Uterus (tissue), 4 donors: ENCODE results near the gene ASPG. TPM values are rescaled to one million over a fixed set of nuclear protein-coding genes. Genes with fewer than 3 reads are reported as not detected.
A peak's percentile ranks its signal among the peaks of the same experiment; 100 is the strongest.

Experiments
- DNase-seq, 2 donors: peaks; one replicate each; pipeline ENCODE4 v3.0.0-alpha.2; 2019 to 2020
- H3K27ac ChIP-seq, 2 donors: fragments of 200-600 bp; sonication (generic); 1 replicate in 1 of 2; 2 replicates in 1 of 2; pipeline ENCODE4 v1.5.1; 2016 to 2018
- H3K27me3 ChIP-seq, 2 donors: fragments of 200-600 bp; sonication (generic); one replicate each; pipeline ENCODE4 v1.5.1; 2018 to 2019; ENCODE audit warnings: control low read depth in 1 of 2
- H3K36me3 ChIP-seq, 2 donors: fragments of 200-600 bp; sonication (generic); one replicate each; pipeline ENCODE4 v1.5.1; 2019; ENCODE audit warnings: control low read depth in 1 of 2
- H3K4me1 ChIP-seq, 2 donors: fragments of 200-600 bp; sonication (generic); one replicate each; pipeline ENCODE4 v1.5.1; 2018 to 2019; ENCODE audit warnings: control low read depth in 1 of 2
- H3K4me3 ChIP-seq, 2 donors: fragments of 200-600 bp; sonication (generic); 1 replicate in 1 of 2; 2 replicates in 1 of 2; pipeline ENCODE4 v1.5.1; 2018 to 2019; ENCODE audit warnings: mild to moderate bottlenecking in 1 of 2
- H3K9me3 ChIP-seq, 2 donors: fragments of 200-600 bp; sonication (generic); one replicate each; pipeline ENCODE4 v1.5.1; 2019; ENCODE audit warnings: control low read depth in 1 of 2
- POLR2A ChIP-seq, 2 donors: fragments of 450-650 bp; IDR thresholded peaks; one replicate each; pipeline ENCODE4 v1.6.1; 2016; ENCODE audit warnings: antibody characterized with exemption in 2 of 2, mild to moderate bottlenecking in 1 of 2, moderate library complexity in 1 of 2
- intact Hi-C: fragments of 100-400 bp; cut with DNase I; formaldehyde crosslinking; loops from one replicate; pipeline ENCODE4 v1.15.1; 2023; ENCODE audit warnings: low total_unique reads
- total RNA-seq, 4 donors: library from RNA; depleted of rRNA in 3 of 4; stranded (reverse); fragments of >200 nt in 3 of 4; gene quantifications; one replicate each; pipeline versions ENCODE4 v1.1.0 to v1.2.4, GENCODE V29; 2014 to 2023
- TF ChIP-seq, protein P1 (sequence below), 4 experiments: fragments of 200-600 bp in 2 of 4; fragments of 450-650 bp in 2 of 4; sonication (generic) in 2 of 4; IDR thresholded peaks; one replicate each; pipeline ENCODE4 v1.5.1; 2016 to 2019; ENCODE audit warnings: antibody characterized with exemption in 4 of 4, mild to moderate bottlenecking in 2 of 4, moderate library complexity in 1 of 4
- donor health status: DM: yes; HTN: yes; CAD: no.

ASPG gene
- total RNA-seq, 4 donors from 2014 or later = 0.41 to 16.2 (median 0.51) TPM; not detected in 1

DNA sequence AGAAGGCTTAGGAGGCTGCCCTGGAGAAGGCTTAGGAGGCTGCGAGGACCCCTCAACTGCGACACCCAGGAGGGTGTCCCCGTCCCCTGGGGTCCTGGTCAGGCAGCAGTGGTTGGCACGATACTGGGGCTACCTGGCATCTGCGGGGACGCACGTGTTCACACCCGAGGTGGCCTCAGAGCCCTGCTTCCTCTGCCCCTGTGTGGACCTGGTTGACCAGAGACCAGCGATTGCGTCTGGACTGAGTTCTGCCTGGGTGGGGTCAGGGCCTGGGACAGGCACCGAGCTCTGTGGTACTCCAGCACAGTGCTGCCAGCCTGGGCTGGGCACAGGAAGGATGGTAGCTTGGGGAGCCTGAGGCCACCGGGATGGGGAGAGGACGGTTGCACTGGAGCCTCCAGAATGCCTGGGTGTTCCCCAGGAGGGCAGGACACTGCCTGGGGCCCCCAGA is 735 bp downstream of the ASPG start:
- peak; percentile 14 to 15 for DNase-seq
- H3K4me3 ChIP-seq = peak overlapping the region in 1 of 2 donors; percentile 51
- no peaks in the 10 kb centered on the region for H3K9me3 ChIP-seq
- intact Hi-C loops = no loop called here
- peaks cover 0 to 3% of the 10 kb centered on the region in 2 donors for H3K4me1 ChIP-seq
- H3K27ac ChIP-seq = peak overlapping the region in 1 of 2 donors; percentile 66
- no peak for TF ChIP-seq POLR2A (IDR thresholded peaks at IDR 0.05)
- TF ChIP-seq, protein P1, sequence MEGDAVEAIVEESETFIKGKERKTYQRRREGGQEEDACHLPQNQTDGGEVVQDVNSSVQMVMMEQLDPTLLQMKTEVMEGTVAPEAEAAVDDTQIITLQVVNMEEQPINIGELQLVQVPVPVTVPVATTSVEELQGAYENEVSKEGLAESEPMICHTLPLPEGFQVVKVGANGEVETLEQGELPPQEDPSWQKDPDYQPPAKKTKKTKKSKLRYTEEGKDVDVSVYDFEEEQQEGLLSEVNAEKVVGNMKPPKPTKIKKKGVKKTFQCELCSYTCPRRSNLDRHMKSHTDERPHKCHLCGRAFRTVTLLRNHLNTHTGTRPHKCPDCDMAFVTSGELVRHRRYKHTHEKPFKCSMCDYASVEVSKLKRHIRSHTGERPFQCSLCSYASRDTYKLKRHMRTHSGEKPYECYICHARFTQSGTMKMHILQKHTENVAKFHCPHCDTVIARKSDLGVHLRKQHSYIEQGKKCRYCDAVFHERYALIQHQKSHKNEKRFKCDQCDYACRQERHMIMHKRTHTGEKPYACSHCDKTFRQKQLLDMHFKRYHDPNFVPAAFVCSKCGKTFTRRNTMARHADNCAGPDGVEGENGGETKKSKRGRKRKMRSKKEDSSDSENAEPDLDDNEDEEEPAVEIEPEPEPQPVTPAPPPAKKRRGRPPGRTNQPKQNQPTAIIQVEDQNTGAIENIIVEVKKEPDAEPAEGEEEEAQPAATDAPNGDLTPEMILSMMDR (IDR thresholded peaks at IDR 0.05) = no peak
- no peaks in the 10 kb centered on the region for H3K27me3 ChIP-seq
- H3K36me3 ChIP-seq = no peaks in the 10 kb centered on the region

DNA sequence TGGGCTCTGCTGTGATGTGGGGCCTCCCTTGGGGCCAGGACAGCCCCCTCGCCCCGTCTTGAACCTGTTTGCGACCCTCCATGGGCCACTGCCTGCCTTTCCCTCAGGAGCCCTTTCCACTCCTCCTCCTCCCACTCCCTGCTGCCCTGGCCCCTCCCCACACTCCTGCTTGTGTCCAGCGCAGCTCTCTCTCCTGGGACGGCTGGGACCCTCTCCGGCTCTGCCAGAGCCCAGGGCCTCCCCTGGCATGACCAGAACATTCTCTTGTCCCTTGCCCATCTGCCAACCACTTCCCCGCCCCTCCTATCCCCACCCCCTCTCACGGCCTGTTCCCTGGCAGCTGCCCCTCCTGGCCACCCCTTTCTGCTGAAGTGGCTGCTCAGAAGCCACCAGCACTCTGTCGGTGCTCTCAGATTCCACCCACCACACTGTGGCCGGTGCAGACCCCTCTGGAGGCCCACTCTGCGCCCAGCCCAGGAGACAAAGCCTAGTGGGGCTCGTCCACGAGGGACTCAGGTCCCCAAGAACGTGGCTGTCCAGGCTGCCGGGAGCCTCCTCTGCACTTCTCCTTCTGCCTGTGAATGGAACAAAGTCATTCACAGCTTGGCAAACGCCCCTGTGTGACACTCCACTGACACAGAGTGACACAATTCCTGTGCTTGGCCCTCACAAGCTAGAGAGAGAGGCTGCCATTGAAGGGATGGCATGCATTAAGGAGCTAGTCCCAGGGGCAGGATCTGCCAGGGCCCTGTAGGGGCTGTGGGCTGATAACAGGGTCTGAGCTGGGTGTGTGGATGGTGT is 1.4 kb downstream of the ASPG start:
- H3K27me3 ChIP-seq = no peaks in the 10 kb centered on the region
- H3K9me3 ChIP-seq = no peaks in the 10 kb centered on the region
- peaks cover 0 to 3% of the 10 kb centered on the region in 2 donors for H3K4me1 ChIP-seq
- H3K36me3 ChIP-seq = no peaks in the 10 kb centered on the region
- intact Hi-C loops = no loop called here
- DNase-seq = peak in 1 of 2 donors; percentile 13
- H3K4me3 ChIP-seq = no peak overlapping the region
- H3K27ac ChIP-seq = no peak overlapping the region
- no peak for TF ChIP-seq POLR2A (IDR thresholded peaks at IDR 0.05)
- TF ChIP-seq, protein P1 (IDR thresholded peaks at IDR 0.05) = no peak

- Histone ChIP-seq H3K4me1 (peaks cover 0 to 3% of the 10 kb centered on the region in 2 donors), H3K27me3 (no peaks in the 10 kb centered on the region), H3K36me3 (no peaks in the 10 kb centered on the region), H3K27ac (no peak overlapping the region), H3K4me3 (no peak overlapping the region), H3K9me3 (no peaks in the 10 kb centered on the region)
- no peak for TF ChIP-seq POLR2A (IDR thresholded peaks at IDR 0.05)
- TF ChIP-seq, protein P1 (IDR thresholded peaks at IDR 0.05) = no peak
- no peak for DNase-seq
- intact Hi-C loops = no loop called here
These were observed 2.0 kb downstream of the ASPG start for GRCh38 chr14:104087505-104087904.

DNA sequence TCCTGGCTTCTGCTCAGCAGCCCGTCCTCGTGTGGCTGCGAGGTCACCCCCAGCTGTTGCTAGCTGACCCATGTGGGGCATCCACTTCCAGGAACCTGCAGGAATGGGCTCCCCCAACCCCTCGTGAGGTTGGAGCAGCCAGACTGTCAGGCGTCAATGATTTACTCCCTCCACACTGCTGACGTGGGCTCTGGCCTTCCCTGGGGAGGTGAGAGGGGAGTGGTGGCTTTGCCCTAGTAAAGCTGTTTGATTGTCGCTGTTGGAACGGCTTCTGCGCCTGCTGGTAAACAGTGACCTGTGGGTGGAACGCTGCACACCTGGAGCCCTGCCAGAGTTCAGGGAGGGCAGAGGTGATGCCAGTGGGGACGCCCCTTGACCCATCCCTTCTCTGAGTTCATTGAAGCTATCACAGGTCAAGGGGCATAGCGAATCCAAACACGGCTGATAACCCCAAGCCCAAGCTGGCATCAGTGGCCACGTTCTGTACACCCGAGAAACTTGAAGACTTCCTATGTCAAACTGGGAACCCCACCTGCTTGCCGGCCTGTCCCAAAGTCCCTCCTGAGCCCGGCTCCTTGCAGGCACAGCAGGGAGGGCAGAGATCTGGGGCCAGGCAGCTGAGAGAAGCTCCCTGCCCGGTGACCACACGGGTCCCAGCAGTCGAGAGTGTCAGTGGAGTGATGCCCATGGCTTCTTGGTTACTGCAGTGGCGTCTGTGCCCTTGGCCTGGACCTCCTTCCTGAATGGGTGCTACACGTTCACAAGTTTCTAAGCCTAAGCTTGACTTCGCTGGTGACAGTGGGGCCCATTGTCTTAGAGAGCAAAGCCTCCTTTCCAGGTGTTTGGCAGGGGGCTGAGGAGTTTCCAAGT is 2.7 kb downstream of the ASPG start:
- Histone ChIP-seq H3K4me3 (no peak overlapping the region), H3K9me3 (no peaks in the 10 kb centered on the region), H3K36me3 (no peaks in the 10 kb centered on the region), H3K4me1 (peaks cover 0 to 3% of the 10 kb centered on the region in 2 donors), H3K27ac (no peak overlapping the region), H3K27me3 (no peaks in the 10 kb centered on the region)
- peak in 1 of 2 donors; percentile 14 for DNase-seq
- TF ChIP-seq, protein P1 (IDR thresholded peaks at IDR 0.05) = no peak
- TF ChIP-seq POLR2A (IDR thresholded peaks at IDR 0.05) = no peak
- intact Hi-C loops = no loop called here
